Left lobe of liver (tissue), 2 donors: ENCODE measurements around the gene EXOC3L1. TPM values are rescaled to one million over a fixed set of nuclear protein-coding genes. Genes with fewer than 3 reads are reported as not detected.
A peak's percentile ranks its signal among the peaks of the same experiment; 100 is the strongest.

Experiments used
- ATAC-seq: fragments of 200-7000 bp; cut with Tn5 transposase; one replicate; pipeline ENCODE4 v1.9.1; 2020; ENCODE audit warnings: mild to moderate bottlenecking, moderate library complexity
- DNase-seq: peaks from one replicate; pipeline ENCODE4 v3.0.0-alpha.2; 2020; ENCODE audit warnings: low spot score
- total RNA-seq: library from RNA; stranded (reverse); gene quantifications from one replicate; pipeline ENCODE4 v1.2.1, GENCODE V29; 2021
- donor health status: DM: no; HTN: no; CAD: no; lungs with moderate emphysema.
- donor health status: DM: no; HTN: yes; CAD: no.

The EXOC3L1 gene
- total RNA-seq, 1 donor from 2014 or later, result 1.8 TPM

GRCh38 chr16:67166110-67166547 is 23.8 kb downstream of the EXOC3L1 start:
- DNase-seq, result no peak
- no peak for ATAC-seq

GRCh38 chr16:67165121-67166078 is 24.5 kb downstream of the EXOC3L1 start:
- ATAC-seq, result no peak
- DNase-seq, result peak; percentile 45

DNA sequence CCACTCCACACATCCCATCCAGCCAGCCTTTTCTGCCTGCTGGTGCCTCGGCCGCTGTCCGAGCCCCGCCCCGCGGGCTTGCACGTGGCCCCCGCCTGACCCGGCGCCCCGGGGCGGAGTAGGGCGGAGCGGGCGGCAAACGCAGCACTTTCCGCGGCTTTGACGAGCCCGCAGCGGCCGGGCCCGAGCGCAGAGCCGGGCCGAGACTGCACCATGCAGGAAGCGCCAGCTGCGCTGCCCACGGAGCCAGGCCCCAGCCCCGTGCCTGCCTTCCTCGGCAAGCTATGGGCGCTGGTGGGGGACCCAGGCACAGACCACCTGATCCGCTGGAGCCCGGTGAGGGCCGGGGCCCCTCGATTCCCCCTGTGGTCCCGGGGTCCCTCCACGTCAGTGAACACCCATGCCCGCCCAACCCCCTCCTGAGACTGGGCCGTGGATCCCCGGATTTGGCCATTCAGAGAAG is 25.3 kb downstream of the EXOC3L1 start, which contains the start of gene HSF4:
Gene HSF4, plus strand, starts transcription at position 147 of the 463 bp plus-strand sequence. Its CDS starts 67 bp downstream, at position 214.
- peak; percentile 87 for DNase-seq
- peak; percentile 66 for ATAC-seq

- peak; percentile 3 for ATAC-seq
- peak; percentile 45 for DNase-seq
Measured at GRCh38 chr16:67163999-67164558, 25.9 kb downstream of the EXOC3L1 start.

DNA sequence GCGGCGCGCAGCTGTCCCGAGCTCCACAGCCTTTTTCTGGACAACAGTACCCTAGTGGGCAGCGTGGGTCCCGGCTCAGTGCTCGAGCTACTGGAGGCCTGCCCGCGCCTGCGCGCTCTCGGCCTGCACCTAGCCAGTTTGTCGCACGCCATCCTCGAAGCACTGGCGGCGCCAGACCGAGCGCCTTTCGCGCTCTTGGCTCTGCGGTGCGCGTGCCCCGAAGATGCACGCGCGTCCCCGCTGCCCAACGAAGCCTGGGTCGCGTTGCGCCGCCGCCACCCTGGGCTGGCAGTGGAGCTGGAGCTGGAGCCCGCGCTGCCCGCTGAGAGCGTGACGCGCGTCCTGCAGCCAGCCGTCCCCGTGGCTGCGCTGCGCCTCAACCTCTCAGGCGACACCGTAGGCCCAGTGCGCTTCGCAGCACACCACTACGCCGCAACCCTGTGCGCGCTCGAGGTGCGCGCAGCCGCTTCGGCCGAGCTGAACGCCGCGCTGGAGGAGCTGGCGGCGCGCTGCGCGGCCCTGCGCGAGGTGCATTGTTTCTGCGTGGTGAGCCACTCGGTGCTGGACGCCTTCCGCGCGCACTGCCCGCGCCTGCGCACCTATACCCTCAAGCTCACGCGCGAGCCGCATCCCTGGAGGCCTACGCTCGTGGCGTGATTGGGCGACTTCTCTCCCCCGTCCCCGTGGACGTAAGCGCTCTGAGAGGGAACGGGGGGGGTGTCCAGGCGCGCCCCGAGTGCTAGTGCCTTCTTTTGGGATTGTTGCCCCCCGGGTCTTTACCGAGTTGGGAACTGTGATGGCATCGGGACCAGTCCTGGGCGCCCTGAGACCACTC is 26.6 kb downstream of the EXOC3L1 start:
- DNase-seq (peak; percentile 67), ATAC-seq (peak; percentile 29)

GRCh38 chr16:67162506-67163163 is 27.3 kb downstream of the EXOC3L1 start:
- no peak for ATAC-seq
- DNase-seq, result no peak

- no peak for ATAC-seq
- peak; percentile 47 for DNase-seq
Measured at GRCh38 chr16:67161595-67162058, 28.3 kb downstream of the EXOC3L1 start.

GRCh38 chr16:67158637-67159600 is 31.0 kb downstream of the EXOC3L1 start:
- DNase-seq, result peak; percentile 53
- ATAC-seq, result no peak

DNA sequence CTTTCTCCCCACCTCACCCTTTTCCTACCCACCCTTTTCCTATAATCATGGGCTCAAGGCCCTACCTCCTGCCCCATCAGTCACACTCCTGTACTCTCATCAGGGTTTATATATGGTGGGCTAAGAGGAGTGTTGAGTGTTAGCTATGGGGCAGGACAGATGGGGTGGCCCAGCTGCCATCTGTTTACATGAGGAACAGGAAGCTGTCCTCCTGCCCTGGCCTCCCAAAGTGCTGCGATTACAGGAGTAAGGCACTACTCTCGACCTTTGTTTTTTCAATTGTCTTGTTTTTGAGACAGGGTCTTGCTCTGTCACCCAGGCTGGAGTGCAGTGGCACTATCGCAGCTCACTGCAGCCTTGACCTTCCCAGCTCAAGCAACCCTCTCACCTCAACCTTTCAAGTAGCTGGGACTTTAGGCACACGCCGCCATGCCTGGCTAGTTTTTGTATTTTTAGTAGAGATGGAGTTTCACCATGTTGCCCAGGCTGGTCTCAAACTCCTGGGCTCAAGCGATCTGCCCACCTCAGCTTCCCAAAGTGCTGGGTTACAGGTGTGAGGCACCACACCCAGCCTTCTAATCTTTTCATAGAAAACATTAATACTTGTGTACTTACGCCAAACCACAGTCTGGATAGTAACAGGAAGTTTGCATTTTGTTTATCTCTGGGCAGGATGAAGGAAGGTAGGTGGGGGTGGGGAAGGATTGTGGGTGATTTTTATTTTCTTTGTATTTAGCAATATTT is 31.9 kb downstream of the EXOC3L1 start:
- DNase-seq, result no peak
- no peak for ATAC-seq

DNA sequence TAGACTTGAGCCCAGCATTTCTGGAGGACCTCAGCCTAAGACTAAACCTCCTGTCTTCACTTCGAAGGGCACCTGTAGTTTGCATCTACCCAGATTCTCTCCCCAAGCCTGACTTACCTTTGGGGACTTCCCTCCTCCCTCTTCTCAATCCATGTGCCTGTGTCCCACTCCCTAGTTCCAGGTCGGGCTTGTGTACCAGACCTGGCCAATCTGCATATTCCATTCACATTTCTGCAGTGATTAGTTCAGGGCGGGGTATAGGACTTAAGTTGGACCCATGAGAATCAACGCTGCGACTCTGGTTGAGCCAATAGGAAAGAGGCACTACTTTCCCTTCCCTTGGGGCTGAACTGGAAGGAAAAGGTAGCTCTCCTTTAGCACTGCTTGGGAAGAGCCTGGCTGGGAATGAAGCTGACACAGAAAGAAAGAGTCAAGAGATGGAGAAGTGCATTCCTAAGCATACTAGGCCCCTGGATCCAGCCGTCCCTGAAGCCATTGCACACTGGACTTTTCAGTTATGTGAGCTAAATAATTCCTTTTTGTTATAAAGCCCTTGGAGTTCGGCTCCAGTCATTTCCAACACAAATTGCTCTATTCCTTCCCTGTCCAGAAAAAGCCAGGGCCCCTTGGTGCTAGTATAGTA is 32.7 kb downstream of the EXOC3L1 start:
- ATAC-seq (no peak), DNase-seq (no peak)

DNA sequence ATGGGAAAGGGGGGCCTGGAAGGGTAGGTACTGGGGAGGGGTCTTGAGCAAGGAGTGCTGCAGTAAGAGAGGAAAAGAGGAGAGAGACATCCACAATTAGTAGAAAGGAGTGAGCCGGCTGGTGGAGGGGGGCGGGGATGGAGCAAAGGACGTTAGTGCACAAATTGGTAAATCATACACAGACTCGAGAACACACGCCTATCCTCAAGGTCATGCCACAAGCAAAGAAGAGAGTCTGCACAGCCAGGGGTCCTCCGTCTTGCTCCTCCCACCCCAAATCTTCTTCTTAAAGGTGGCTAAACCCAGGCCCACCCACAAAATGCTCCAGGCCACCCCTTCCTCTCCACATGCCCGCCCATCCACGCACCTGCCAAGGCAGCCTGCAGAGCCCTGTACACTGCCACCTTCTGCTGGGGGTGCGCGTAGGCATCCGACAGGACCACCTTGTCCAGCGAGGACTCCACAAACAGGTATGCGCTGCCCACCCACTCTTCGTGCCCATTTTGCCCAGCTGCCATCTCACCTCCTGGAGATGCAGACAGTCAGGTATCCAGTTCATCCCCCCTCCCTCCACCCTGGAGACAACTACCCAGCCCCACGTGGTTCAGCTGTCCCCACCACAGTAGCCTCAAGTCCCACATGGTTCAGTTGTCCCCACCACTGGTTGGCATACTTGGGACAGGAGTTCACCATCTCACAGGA is 33.6 kb downstream of the EXOC3L1 start:
- ATAC-seq, result no peak
- DNase-seq, result peak; percentile 46

- ATAC-seq (peak; percentile 78), DNase-seq (peak; percentile 78)
Measured at GRCh38 chr16:67155295-67156142, 34.4 kb downstream of the EXOC3L1 start.

- ATAC-seq (no peak), DNase-seq (no peak)
Measured at GRCh38 chr16:67154578-67155294, 35.2 kb downstream of the EXOC3L1 start.

GRCh38 chr16:67151431-67152097 is 38.4 kb downstream of the EXOC3L1 start:
- no peak for ATAC-seq
- no peak for DNase-seq

DNA sequence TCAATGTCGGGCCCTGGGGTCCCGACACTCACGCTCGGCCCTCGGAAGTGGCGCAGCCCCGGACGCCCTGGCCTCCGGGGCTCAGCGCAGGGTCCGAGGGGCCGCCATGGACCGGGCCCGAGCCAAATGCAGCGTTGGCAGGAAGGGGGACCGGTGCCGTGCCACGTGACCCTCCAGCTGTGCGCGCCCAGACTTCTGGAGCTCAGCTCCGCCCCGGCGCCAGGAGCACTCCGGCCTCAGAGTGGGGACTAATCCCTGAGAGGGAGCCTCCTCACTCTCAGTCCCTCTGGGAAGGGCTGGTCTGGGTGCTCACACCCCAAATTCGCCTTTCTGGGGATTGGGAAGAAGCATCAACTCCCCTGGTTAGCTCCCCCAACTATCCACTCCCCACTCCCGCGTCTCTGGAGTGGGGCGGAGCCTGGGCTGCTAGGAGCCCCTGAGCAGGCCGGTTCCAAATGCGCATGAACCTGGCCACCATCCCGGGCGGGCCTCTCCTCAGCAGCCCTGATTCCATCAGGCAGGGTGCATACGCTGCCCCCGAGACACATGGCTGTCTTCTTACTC is 39.0 kb downstream of the EXOC3L1 start, which contains the start of gene B3GNT9:
Gene B3GNT9, minus strand, starts transcription at position 166 of the 564 bp plus-strand sequence. CDS start 513 bp downstream, outside the sequence.
- DNase-seq (no peak), ATAC-seq (peak; percentile 52)
